ENCODE measurements around the gene PKD2. TPM values are rescaled to one million over a fixed set of nuclear protein-coding genes. Genes with fewer than 3 reads are reported as not detected.
"Not testable (repeated sequence)": the region's sequence is repeated elsewhere in the genome, so short reads cannot be mapped to it uniquely, and the experiment has no call there.

PKD2 gene
- total RNA-seq, 1 donor from 2014 or later: 25.1 TPM

DNA sequence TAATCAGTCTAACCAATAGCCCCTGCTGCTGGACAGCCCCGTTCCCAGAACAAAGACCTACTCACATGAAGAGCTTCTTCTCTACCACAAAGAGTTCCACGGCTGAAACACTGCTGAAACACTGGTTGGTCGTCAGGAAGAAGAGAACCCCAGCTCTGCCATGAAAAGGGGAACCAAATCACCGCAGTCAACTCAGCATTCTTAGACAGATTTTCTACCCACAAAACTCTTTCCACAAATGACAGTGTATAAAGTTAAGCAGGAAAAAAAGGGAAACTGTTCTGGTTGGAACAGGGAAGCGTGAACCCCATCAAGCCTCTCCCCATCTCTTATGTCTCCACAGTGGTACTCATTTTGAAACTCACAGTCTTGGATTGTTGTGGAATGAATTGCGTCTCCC is 93.7 kb downstream of the PKD2 start:
- intact Hi-C loops (cut with DNase I): no loop called here
- DNase-seq (ENCODE audit: low spot score): no peak

DNA sequence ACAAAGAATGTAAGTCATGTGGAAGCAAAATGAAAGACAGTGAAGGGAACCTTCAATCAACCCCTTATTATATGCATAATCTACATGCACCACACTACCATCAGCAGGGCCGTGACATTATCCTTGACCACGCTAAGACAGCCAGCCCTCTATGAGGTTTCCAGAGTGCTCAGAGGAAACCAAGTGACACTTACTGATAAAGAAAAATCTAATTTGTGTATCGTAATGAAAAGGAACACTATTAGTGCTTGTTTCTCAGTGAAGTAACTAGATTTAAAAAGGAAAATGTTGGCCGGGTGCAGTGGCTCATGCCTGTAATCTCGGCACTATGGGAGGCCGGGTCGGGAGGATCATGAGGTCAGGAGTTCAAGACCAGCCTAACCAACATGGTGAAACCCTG is 94.6 kb downstream of the PKD2 start:
- DNase-seq (ENCODE audit: low spot score): no peak
- intact Hi-C loops (cut with DNase I): no loop called here

DNA sequence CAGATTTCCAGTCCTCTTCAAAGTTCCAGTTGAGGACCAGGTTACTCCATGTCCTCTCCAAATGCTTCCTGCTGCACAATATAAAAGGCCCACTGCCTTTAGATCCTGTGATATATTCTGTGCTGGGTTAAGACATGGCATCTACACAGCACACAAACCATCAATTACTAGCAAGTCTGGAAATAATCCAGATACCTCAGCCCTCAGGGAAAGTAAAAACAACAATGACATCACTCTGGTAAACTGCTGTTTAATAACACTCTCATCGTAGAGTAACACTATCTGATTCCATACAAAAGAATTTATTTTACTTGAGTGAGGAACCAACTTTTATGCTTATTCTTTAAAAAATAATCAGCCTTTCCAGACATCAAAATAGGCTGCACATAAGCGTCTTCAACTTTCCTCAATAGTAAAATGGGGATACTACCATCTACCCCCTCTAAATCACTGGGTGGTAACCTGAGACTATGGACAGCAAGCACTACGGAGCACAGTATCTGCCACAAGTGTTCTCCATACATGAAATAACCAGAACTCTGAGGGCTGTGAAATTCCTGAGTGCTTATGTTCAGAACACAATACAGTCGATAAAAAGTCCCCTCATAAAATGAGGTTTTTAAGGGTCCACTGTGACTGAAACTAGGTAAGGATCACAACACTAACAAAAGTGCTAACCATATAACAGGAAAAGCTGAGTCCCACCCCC is 97.6 kb downstream of the PKD2 start:
- no peak for DNase-seq (ENCODE audit: low spot score)
- intact Hi-C loops (cut with DNase I): no loop called here

DNA sequence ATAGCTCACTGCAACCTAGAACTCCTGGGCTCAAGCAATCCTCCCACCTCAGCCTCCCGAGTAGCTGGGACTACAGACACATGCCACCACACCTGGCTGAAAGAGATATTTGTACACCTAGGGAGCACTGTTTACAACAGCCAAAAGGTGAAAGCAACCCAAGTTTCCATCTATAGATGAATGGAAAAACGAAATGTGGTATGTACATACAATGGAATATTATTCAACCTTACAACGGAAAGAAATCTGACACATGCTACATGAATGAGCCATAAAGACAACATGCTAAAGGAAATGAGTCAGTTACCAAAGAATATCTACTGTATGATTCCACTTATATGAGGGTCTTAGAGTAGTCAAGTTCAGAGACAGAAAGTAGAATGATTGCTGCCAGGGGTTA is 98.8 kb downstream of the PKD2 start:
- DNase-seq (ENCODE audit: low spot score): no peak
- intact Hi-C loops (cut with DNase I): no loop called here

DNA sequence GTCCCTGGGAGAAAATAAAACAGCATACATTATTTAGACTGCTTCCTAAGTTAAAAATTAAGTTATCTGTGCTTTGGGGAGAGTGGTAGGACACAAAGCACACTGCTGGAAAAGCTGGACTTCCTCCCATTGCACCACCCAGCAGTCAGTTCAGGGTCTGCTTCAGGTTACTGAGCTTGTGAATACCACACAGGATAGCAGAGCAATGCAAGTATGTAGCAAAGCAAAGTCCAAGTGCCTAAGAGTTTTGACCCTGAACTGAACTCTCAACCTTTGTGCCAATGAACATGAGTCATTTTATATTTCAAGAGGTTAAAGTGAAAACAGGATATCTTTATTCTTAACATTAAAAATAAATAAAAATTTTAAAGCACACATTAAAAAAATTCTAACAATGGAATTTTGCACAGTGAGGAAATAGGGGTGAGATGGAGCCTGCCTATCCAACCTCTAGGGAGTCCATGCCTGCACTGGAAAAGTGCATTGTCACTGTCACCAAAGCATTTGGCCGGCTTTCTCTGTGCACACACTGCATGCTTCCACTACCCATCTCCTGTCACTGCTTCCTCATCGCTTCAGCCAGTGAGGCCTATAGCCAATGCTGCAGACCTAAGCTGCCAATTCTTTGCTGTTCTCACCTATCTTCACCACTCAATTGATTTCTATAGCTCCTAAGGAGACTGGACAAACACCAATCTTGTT is 100.1 kb downstream of the PKD2 start:
- intact Hi-C loops (cut with DNase I): no loop called here
- DNase-seq (ENCODE audit: low spot score): no peak

DNA sequence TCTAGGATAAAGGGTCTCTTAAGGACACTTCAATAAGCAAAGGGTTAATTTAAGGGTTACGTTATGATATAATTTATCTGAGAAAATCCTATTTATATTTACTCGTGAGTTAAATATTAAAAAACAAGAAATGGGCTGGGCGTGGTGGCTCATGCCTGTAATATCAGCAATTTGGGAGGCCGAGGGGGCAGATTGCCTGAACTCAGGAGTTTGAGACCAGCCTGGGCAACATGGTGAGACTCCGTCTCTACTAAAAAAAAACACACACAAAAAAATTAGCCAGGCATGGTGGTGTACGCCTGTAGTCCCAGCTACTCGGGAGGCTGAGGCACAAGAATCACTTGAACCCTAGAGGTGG is 100.7 kb downstream of the PKD2 start:
- DNase-seq (ENCODE audit: low spot score); intact Hi-C loops (cut with DNase I): not testable (repeated sequence)

DNA sequence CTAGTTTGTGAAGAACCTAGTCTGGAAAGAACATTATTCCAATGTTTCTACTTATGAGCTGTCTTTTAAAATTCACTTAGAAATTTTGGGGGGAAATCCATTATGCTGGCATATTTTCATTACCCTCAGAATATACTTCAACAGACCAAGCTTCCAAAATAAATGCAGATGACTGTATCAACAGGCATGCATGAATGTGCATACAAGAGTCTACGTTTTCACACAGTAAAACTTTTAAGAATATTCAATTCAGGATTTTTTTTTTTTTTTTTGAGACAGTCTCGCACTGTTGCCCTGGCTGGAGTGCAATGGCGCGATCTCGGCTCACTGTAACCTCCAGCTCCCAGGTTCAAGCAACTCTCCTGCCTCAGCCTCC is 101.3 kb downstream of the PKD2 start:
- DNase-seq (ENCODE audit: low spot score): no peak
- intact Hi-C loops (cut with DNase I): no loop called here

DNA sequence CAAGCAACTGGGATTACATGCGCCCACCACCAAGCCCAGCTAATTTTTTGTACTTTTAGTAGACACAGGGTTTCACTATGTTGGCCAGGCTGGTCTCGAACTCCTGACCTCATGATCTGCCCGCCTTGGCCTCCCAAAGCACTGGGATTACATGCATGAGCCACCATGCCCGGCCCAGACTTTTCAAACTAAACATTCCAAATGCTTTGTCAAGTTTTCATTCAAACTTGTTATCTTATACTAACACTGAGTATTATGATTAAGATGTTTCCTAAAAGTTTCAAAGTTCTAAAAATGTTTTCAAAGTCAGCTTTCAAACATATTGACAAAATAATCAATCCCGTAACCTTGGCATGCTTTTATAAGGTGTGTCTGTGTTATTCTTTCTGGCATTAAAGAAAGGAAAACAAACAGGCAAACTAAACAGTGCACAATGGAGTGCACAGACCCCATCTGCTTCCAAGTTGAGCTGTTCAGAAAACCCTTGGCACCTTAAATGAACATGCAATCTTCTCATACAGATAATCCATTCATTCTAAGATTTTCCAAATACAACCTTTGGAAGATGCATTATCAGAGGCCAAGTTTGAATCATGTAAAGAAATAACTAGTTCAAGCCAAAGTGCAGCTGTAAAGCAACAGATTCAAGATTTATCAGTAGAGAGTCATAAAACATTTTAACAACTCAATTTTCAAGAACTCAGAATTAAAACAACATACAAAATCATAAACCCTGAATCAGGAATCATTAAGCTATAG is 101.9 kb downstream of the PKD2 start:
- no peak for DNase-seq (ENCODE audit: low spot score)
- intact Hi-C loops (cut with DNase I): no loop called here

DNA sequence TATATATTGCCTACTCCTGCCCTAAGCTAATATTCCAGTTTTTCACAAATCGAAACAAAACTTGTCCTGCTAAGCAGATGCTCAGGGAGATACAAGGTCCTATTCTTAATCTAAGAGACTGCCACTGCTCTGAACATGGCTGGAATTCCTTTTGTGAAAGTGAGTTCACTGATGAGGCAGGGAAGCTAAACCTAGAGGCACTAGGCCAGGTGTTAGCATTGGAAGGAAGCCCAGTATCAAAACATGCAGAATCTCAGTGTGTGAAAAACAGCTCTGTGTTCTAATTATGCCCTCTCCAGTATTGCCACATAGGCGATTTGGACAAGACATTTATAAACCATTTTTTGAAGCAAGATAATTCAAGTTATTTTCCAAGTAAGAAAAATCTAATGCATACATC is 103.4 kb downstream of the PKD2 start:
- intact Hi-C loops (cut with DNase I): no loop called here
- DNase-seq (ENCODE audit: low spot score): no peak

DNA sequence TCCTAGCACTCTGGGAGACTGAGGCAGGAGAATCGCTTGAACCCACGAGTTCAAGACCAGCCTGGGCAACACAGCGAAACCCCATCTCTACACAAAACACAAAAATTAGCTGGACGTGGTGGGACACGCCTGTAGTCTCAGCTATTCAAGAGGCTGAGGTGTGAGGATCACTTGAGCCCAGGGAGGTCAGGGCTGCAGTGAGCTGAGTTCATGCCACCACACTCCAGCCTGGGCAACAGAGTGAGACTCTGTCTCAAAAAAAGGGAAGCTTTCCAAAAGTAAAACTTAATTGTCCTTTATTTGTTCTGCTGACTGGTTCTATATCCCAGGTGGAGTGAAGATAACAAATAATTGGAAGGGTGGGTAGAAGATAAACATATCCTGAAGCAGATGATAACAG is 105.4 kb downstream of the PKD2 start:
- no peak for DNase-seq (ENCODE audit: low spot score)

DNA sequence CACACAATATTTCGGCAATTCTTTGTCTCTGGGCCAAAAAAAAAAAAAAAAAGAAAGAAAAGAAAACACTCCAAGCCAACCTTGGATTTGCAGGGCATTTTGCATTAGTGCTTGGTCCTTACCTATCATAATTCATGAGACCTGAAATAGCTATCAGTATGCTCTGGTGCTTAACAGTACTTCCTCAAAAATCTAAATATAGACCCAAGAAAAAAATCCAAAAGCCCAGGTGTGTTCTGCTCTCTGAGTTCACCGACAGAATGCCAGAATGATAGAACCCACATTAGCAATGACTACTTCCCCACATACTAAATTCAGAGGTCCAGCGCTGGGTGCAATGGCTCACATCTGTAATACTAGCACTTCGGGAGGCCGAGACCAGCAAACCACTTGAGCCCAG is 108.2 kb downstream of the PKD2 start:
- no peak for DNase-seq (ENCODE audit: low spot score)
- intact Hi-C loops (cut with DNase I): no loop called here

More for the DNA sequence above, 105.4 kb downstream of the PKD2 start:
- intact Hi-C loops (cut with DNase I): no loop called here

DNA sequence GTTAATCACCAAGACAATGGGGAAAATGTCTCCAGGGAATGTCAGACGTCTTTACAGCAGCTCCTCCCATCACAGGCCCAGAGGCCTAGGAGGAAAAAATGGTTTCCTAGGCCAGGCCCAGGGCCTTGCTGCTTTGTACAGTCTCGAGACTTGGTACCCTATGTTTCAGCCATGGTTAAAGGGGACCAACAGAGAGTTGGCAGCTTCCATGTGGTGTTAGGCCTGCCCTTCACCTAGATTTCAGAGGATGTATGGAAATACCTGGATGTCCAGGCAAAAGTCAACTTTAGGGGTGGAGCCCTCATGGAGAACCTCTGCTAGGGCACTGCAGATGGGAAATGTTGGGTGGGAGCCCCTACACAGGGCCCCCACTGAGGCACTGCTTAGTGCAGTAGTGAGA is 112.5 kb downstream of the PKD2 start:
- intact Hi-C loops (cut with DNase I): no loop called here
- DNase-seq (ENCODE audit: low spot score): no peak

DNA sequence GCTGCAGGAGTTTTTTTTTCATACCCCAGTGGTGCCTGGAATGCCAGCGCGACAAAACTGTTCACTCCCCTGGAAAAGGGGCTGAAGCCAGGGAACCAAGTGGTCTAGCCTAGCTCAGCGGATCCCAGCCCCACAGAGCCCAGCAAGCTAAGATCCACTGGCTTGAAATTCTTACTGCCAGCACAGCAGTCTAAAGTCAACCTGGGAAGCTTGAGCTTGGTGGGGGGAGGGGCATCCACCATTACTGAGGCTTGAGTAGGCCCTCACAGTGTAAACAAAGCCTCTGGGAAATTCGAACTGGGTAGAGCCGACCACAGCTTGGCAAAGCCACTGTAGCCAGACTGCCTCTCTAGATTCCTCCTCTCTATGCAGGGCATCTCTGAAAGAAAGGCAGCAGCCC is 114.8 kb downstream of the PKD2 start:
- DNase-seq (ENCODE audit: low spot score); intact Hi-C loops (cut with DNase I): not testable (repeated sequence)

Other genes with a start within 250 kb of the PKD2 start
- not detected for gene IBSP, start 208.1 kb upstream of the PKD2 start, total RNA-seq
- not detected for gene MEPE, start 174.7 kb upstream of the PKD2 start, total RNA-seq
- 20.9 TPM for gene SPP1, start 31.9 kb upstream of the PKD2 start, total RNA-seq
- 4.4 TPM for gene ABCG2, start 151.0 kb downstream of the PKD2 start, total RNA-seq